ENCODE measurements around the gene ZNF300.
"Not testable (repeated sequence)": the region's sequence is repeated elsewhere in the genome, so short reads cannot be mapped to it uniquely, and the experiment has no call there.

Gene ZNF300

GRCh38 chr5:150845185-150845859 is 59.5 kb downstream of the ZNF300 start:
- DNase-seq: not testable (repeated sequence)

Measured in CD4-positive, alpha-beta T cell treated with Interleukin-1 beta for 1 hour (primary cell).